Loucy (cell line): ENCODE data around the gene PARN.

Experiments used
- CTCF ChIP-seq: fragments of 200-600 bp; sonication (generic); conservative IDR thresholded peaks from 2 replicates; pipeline ENCODE4 v1.5.1; 2014; ENCODE audit warnings: mild to moderate bottlenecking, antibody characterized with exemption, low read length
- EZH2phosphoT487 ChIP-seq: fragments of 200-600 bp; IDR thresholded peaks from 2 replicates; pipeline ENCODE4 v1.6.1; 2018; ENCODE audit warnings: antibody characterized with exemption, mild to moderate bottlenecking, moderate library complexity, borderline replicate concordance

- no peak for TF ChIP-seq CTCF
- no peak for TF ChIP-seq EZH2phosphoT487
These were observed 174.5 kb downstream of the PARN start for GRCh38 chr16:14455573-14455972.
